PC-3 (cell line): ENCODE measurements around the gene IL18RAP. TPM values are rescaled to one million over a fixed set of nuclear protein-coding genes. Genes with fewer than 3 reads are reported as not detected.

Experiments used
- ATAC-seq: fragments of 200-7000 bp; cut with Tn5 transposase; 2 replicates; pipeline ENCODE4 v1.9.1; 2020; ENCODE audit warnings: mild to moderate bottlenecking, moderate library complexity
- BruUV-seq: library from RNA; stranded (reverse); fragments of 400-500 nt; replicated peaks from 2 replicates; lab custom pipeline; 2021; lab: Mats Ljungman, UMichigan
- CTCF ChIA-PET: fragments of 300-600 bp; sonication (Branson Sonifier 250); formaldehyde crosslinking; loops from one replicate; lab custom pipeline; 2022; ENCODE audit warnings: antibody characterized with exemption; lab: Charles Lee
- POLR2A ChIA-PET: fragments of 300-600 bp; sonication (Branson Sonifier 250); formaldehyde crosslinking; loops from one replicate; lab custom pipeline; 2022; ENCODE audit warnings: antibody characterized with exemption; ENCODE audit not compliant: unreplicated experiment; lab: Charles Lee
- DNase-seq: peaks from one replicate; pipeline ENCODE4 v3.0.0-alpha.2; 2015
- H2AFZ ChIP-seq: fragments of 300-600 bp; sonication (generic); 2 replicates; pipeline ENCODE4 v1.6.0; 2016; ENCODE audit warnings: antibody characterized with exemption, low read length
- H3F3A ChIP-seq: fragments of 300-600 bp; sonication (generic); one replicate; pipeline ENCODE4 v1.6.0; 2017; ENCODE audit warnings: antibody characterized with exemption, low read length, control low read depth, mild to moderate bottlenecking; ENCODE audit not compliant: unreplicated experiment
- H3K27ac ChIP-seq: fragments of 300-600 bp; sonication (generic); 2 replicates; pipeline ENCODE4 v1.5.1; 2016; ENCODE audit warnings: mild to moderate bottlenecking, low read length
- H3K27me3 ChIP-seq: fragments of 300-600 bp; sonication (generic); 2 replicates; pipeline ENCODE4 v1.6.1; 2016; ENCODE audit warnings: low read length, mixed read lengths
- H3K36me3 ChIP-seq: fragments of 300-600 bp; sonication (generic); 2 replicates; pipeline ENCODE4 v1.6.1; 2016; ENCODE audit warnings: low read depth, mixed run types, low read length, mixed read lengths
- H3K4me1 ChIP-seq: fragments of 300-600 bp; sonication (generic); 2 replicates; pipeline ENCODE4 v1.5.1; 2016; ENCODE audit warnings: low read length; ENCODE audit not compliant: insufficient read depth
- H3K4me2 ChIP-seq: fragments of 300-600 bp; sonication (generic); 2 replicates; pipeline ENCODE4 v1.6.0; 2016; ENCODE audit warnings: low read length
- H3K4me3 ChIP-seq: fragments of 300-600 bp; sonication (generic); 2 replicates; pipeline ENCODE4 v1.5.1; 2016; ENCODE audit warnings: mild to moderate bottlenecking, low read length, mixed read lengths
- H3K79me2 ChIP-seq: fragments of 300-600 bp; sonication (generic); 2 replicates; pipeline ENCODE4 v1.6.1; 2017; ENCODE audit warnings: low read length, mixed read lengths
- H3K9ac ChIP-seq: fragments of 300-600 bp; sonication (generic); 2 replicates; pipeline ENCODE4 v1.6.0; 2016; ENCODE audit warnings: mild to moderate bottlenecking, low read length
- H3K9me2 ChIP-seq: fragments of 300-600 bp; sonication (generic); replicated peaks from 2 replicates; pipeline ENCODE4 v1.6.1; 2016; ENCODE audit warnings: mixed run types, low read length, mixed read lengths
- H3K9me3 ChIP-seq: fragments of 300-600 bp; sonication (generic); 2 replicates; pipeline ENCODE4 v1.6.1; 2016; ENCODE audit warnings: low read length, mixed read lengths
- H4K20me1 ChIP-seq: fragments of 300-600 bp; sonication (generic); 2 replicates; pipeline ENCODE4 v1.6.1; 2016; ENCODE audit warnings: low read length, mixed read lengths
- CTCF ChIP-seq: fragments of 300-600 bp; sonication (generic); conservative IDR thresholded peaks from 2 replicates; pipeline ENCODE4 v1.5.1; 2017; ENCODE audit warnings: antibody characterized with exemption, low read depth, mild to moderate bottlenecking, low read length
- EZH2 ChIP-seq: fragments of 300-600 bp; sonication (generic); IDR thresholded peaks from one replicate; pipeline ENCODE4 v1.6.1; 2017; ENCODE audit warnings: antibody characterized with exemption, mild to moderate bottlenecking, low read length; ENCODE audit not compliant: unreplicated experiment
- EZH2phosphoT487 ChIP-seq: fragments of 300-600 bp; sonication (generic); IDR thresholded peaks from 2 replicates; pipeline ENCODE4 v1.6.1; 2018; ENCODE audit warnings: mild to moderate bottlenecking, antibody characterized with exemption, low read length, borderline replicate concordance
- intact Hi-C: fragments of 100-400 bp; cut with micrococcal nuclease; formaldehyde crosslinking; loops from 2 replicates; pipeline ENCODE4 v1.9.0; 2023
- total RNA-seq: library from RNA; depleted of rRNA; stranded (reverse); fragments of >200 nt; gene quantifications from 2 replicates; pipeline ENCODE4 v1.2.3, GENCODE V29; 2014

The IL18RAP gene
- total RNA-seq, 1 experiment from 2014 or later = not detected

DNA sequence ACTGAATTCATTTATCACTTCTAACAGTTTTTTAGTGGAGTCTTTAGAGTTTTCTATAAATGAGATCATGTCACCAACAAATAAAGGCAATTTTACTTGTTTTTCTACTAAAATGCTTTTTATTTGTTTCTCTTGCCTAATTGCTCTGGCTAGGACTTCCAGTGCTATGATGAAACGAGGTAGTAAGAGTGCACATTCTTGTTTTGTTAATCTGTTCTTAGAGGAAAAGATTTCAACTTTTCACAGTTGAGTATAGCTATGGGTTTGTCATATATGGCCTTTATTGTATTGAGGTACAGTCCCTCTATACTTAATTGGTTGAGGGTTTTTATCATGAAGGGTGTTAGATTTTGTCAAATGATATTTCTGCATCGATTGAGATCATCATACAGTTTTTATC, 5.6 kb downstream of the IL18RAP start:
- peaks cover 21% of the 10 kb centered on the region; the same call in 1 of the 2 replicates for H3K27me3 ChIP-seq
- POLR2A ChIA-PET = no interaction called here
- H4K20me1 ChIP-seq = no peaks in the 10 kb centered on the region
- TF ChIP-seq EZH2phosphoT487 = no peak
- no peak for TF ChIP-seq CTCF
- TF ChIP-seq EZH2 = no peak
- H2AFZ ChIP-seq = no peak overlapping the region
- H3K27ac ChIP-seq = no peak overlapping the region
- no peaks in the 10 kb centered on the region for H3K4me1 ChIP-seq
- H3K9ac ChIP-seq = no peak overlapping the region
- no peak for DNase-seq
- H3K4me3 ChIP-seq = no peak overlapping the region
- H3F3A ChIP-seq = no peaks in the 10 kb centered on the region
- H3K4me2 ChIP-seq = no peak overlapping the region
- no peaks in the 10 kb centered on the region for H3K79me2 ChIP-seq
- BruUV-seq = no TSS peak
- H3K9me2 ChIP-seq = no peaks in the 10 kb centered on the region
- ATAC-seq = no peak
- no peaks in the 10 kb centered on the region for H3K9me3 ChIP-seq
- CTCF ChIA-PET = no interaction called here
- intact Hi-C loops = no loop called here
- no peaks in the 10 kb centered on the region for H3K36me3 ChIP-seq

DNA sequence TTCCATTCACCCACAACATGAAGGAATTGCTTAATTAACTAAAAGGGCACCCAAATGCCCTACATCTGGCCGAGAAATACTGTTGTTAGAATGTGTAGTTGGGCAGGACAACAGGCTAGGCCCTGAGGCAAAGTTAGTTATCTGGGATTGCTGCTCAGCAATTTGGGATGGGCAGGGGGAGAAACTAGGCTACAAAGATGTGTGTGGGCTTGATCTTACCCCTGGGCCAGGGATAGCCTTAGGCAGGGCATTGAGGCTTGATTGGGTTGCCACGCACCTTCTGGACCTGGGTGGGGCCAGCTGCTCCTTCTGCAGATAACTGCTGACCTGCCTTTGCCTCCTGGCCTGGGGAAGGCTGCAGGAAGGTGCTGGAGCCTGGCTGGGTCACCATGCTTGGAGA, 9.4 kb downstream of the IL18RAP start:
- H3F3A ChIP-seq = no peaks in the 10 kb centered on the region
- ChIA-PET CTCF (no interaction called here), POLR2A (no interaction called here)
- H3K9me3 ChIP-seq = no peaks in the 10 kb centered on the region
- no peak overlapping the region for H3K9ac ChIP-seq
- H2AFZ ChIP-seq = no peak overlapping the region
- no peaks in the 10 kb centered on the region for H3K36me3 ChIP-seq
- no peaks in the 10 kb centered on the region for H3K4me1 ChIP-seq
- H3K27me3 ChIP-seq = peaks cover 12% of the 10 kb centered on the region; the same call in 1 of the 2 replicates
- no peak overlapping the region for H3K27ac ChIP-seq
- no TSS peak for BruUV-seq
- H4K20me1 ChIP-seq = no peaks in the 10 kb centered on the region
- no peaks in the 10 kb centered on the region for H3K79me2 ChIP-seq
- intact Hi-C loops = no loop called here
- TF ChIP-seq CTCF (no peak), EZH2phosphoT487 (no peak), EZH2 (no peak)
- H3K9me2 ChIP-seq = no peaks in the 10 kb centered on the region
- H3K4me2 ChIP-seq = no peak overlapping the region
- no peak overlapping the region for H3K4me3 ChIP-seq
- ATAC-seq = no peak
- DNase-seq = no peak

- ChIA-PET POLR2A (no interaction called here), CTCF (no interaction called here)
- Histone ChIP-seq H4K20me1 (no peaks in the 10 kb centered on the region), H3K9ac (no peak overlapping the region), H3K4me3 (no peak overlapping the region), H3K79me2 (no peaks in the 10 kb centered on the region), H2AFZ (no peak overlapping the region), H3K27me3 (peaks cover 8% of the 10 kb centered on the region; the same call in 1 of the 2 replicates), H3K36me3 (no peaks in the 10 kb centered on the region), H3K9me3 (no peaks in the 10 kb centered on the region), H3K4me1 (no peaks in the 10 kb centered on the region), H3K9me2 (no peaks in the 10 kb centered on the region), H3K4me2 (no peak overlapping the region), H3K27ac (no peak overlapping the region), H3F3A (no peaks in the 10 kb centered on the region)
- no peak for TF ChIP-seq EZH2phosphoT487
- no peak for TF ChIP-seq EZH2
- no peak for TF ChIP-seq CTCF
- DNase-seq = no peak
- intact Hi-C loops = no loop called here
- ATAC-seq = no peak
- no TSS peak for BruUV-seq
Observed at GRCh38 chr2:102433973-102434654, 11.2 kb downstream of the IL18RAP start.
